Smooth muscle cell (in vitro differentiated cells): ENCODE data around the gene PKD1L1. TPM values are rescaled to one million over a fixed set of nuclear protein-coding genes. Genes with fewer than 3 reads are reported as not detected.

Experiments used
- DNase-seq: peaks from one replicate; lab custom pipeline; 2025; ENCODE audit not compliant: unreplicated experiment; lab: John Stamatoyannopoulos, UW
- H2AFZ ChIP-seq: fragments of 200-600 bp; sonication (generic); 2 replicates; pipeline ENCODE4 v1.6.0; 2016; ENCODE audit warnings: antibody characterized with exemption, low read depth, mild to moderate bottlenecking
- H3F3A ChIP-seq: fragments of 200-600 bp; sonication (generic); 2 replicates; pipeline ENCODE4 v1.6.0; 2017; ENCODE audit warnings: antibody characterized with exemption, low read depth
- H3K27ac ChIP-seq: fragments of 200-600 bp; sonication (generic); 2 replicates; pipeline ENCODE4 v1.5.1; 2016; ENCODE audit warnings: low read depth, mild to moderate bottlenecking
- H3K27me3 ChIP-seq: fragments of 200-600 bp; sonication (generic); 2 replicates; pipeline ENCODE4 v1.6.1; 2016; ENCODE audit warnings: low read depth, mild to moderate bottlenecking
- H3K36me3 ChIP-seq: fragments of 200-600 bp; sonication (generic); 2 replicates; pipeline ENCODE4 v1.5.1; 2016; ENCODE audit warnings: low read depth
- H3K4me1 ChIP-seq: fragments of 200-600 bp; sonication (generic); 2 replicates; pipeline ENCODE4 v1.5.1; 2016; ENCODE audit warnings: low read depth
- H3K4me2 ChIP-seq: fragments of 200-600 bp; sonication (generic); 2 replicates; pipeline ENCODE4 v1.6.0; 2016; ENCODE audit warnings: mild to moderate bottlenecking
- H3K4me3 ChIP-seq: fragments of 200-600 bp; sonication (generic); 2 replicates; pipeline ENCODE4 v1.5.1; 2016; ENCODE audit warnings: mild to moderate bottlenecking
- H3K79me2 ChIP-seq: fragments of 200-600 bp; sonication (generic); 2 replicates; pipeline ENCODE4 v1.6.0; 2016; ENCODE audit warnings: low read depth, mild to moderate bottlenecking
- H3K9ac ChIP-seq: fragments of 200-600 bp; sonication (generic); 2 replicates; pipeline ENCODE4 v1.6.0; 2016; ENCODE audit warnings: low read depth
- H3K9me3 ChIP-seq: fragments of 200-600 bp; sonication (generic); replicated peaks from 2 replicates; pipeline ENCODE4 v1.5.1; 2016; ENCODE audit warnings: low read depth
- H4K20me1 ChIP-seq: fragments of 200-600 bp; sonication (generic); 2 replicates; pipeline ENCODE4 v1.6.0; 2016; ENCODE audit warnings: low read depth
- WGBS: methylation state at CpG from one replicate; pipeline ENCODE4 v1.1.7; 2016; ENCODE audit warnings: low lambda C conversion rate; 5-methylcytosine and 5-hydroxymethylcytosine counted together
- polyA plus RNA-seq: library from polyadenylated mRNA; unstranded; fragments of >200 nt; fragmentation: Nextera tagmentation; extraction: Ambion mirVana; gene quantifications from 2 replicates; pipeline ENCODE4 v1.2.1, GENCODE V29; 2016
- total RNA-seq: library from RNA; depleted of rRNA; stranded (reverse); fragments of >200 nt; gene quantifications from 2 replicates; pipeline ENCODE4 v1.2.3, GENCODE V29; 2014
- TF ChIP-seq, protein P1 (sequence below): fragments of 200-600 bp; sonication (generic); IDR thresholded peaks from 2 replicates; pipeline ENCODE4 v1.5.1; 2017; ENCODE audit warnings: borderline replicate concordance, mild to moderate bottlenecking, antibody characterized with exemption; ENCODE audit not compliant: insufficient read depth, poor library complexity, severe bottlenecking

Gene PKD1L1
- total and polyA plus RNA-seq, 2 experiments from 2014 or later, result 0.04 to 0.06 TPM

- TF ChIP-seq, protein P1, sequence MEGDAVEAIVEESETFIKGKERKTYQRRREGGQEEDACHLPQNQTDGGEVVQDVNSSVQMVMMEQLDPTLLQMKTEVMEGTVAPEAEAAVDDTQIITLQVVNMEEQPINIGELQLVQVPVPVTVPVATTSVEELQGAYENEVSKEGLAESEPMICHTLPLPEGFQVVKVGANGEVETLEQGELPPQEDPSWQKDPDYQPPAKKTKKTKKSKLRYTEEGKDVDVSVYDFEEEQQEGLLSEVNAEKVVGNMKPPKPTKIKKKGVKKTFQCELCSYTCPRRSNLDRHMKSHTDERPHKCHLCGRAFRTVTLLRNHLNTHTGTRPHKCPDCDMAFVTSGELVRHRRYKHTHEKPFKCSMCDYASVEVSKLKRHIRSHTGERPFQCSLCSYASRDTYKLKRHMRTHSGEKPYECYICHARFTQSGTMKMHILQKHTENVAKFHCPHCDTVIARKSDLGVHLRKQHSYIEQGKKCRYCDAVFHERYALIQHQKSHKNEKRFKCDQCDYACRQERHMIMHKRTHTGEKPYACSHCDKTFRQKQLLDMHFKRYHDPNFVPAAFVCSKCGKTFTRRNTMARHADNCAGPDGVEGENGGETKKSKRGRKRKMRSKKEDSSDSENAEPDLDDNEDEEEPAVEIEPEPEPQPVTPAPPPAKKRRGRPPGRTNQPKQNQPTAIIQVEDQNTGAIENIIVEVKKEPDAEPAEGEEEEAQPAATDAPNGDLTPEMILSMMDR, result no peak
- WGBS, result 78% methylated on average over 5 of the region's 5 CpGs
- H3K4me1 ChIP-seq, result no peaks in the 10 kb centered on the region
- no peaks in the 10 kb centered on the region for H3K79me2 ChIP-seq
- H3K4me3 ChIP-seq, result no peak overlapping the region
- H3K36me3 ChIP-seq, result no peaks in the 10 kb centered on the region
- no peaks in the 10 kb centered on the region for H4K20me1 ChIP-seq
- no peak for DNase-seq
- peaks cover 8% of the 10 kb centered on the region for H3K27me3 ChIP-seq
- no peak overlapping the region for H3K9ac ChIP-seq
- H2AFZ ChIP-seq, result no peak overlapping the region
- H3K9me3 ChIP-seq, result no peaks in the 10 kb centered on the region
- H3K27ac ChIP-seq, result no peak overlapping the region
- no peak overlapping the region for H3K4me2 ChIP-seq
- no peaks in the 10 kb centered on the region for H3F3A ChIP-seq
Measured at GRCh38 chr7:47847207-47847606, 101.1 kb downstream of the PKD1L1 start.

- H3F3A ChIP-seq, result no peaks in the 10 kb centered on the region
- no peaks in the 10 kb centered on the region for H3K9me3 ChIP-seq
- no peak overlapping the region for H3K4me3 ChIP-seq
- H3K9ac ChIP-seq, result no peak overlapping the region
- no peak overlapping the region for H2AFZ ChIP-seq
- H3K27me3 ChIP-seq, result peaks cover 11% of the 10 kb centered on the region
- 77% methylated on average over 7 of the region's 7 CpGs for WGBS
- H3K36me3 ChIP-seq, result no peaks in the 10 kb centered on the region
- H3K4me1 ChIP-seq, result no peaks in the 10 kb centered on the region
- H3K79me2 ChIP-seq, result no peaks in the 10 kb centered on the region
- TF ChIP-seq, protein P1, result no peak
- no peak for DNase-seq
- H3K4me2 ChIP-seq, result no peak overlapping the region
- no peak overlapping the region for H3K27ac ChIP-seq
- no peaks in the 10 kb centered on the region for H4K20me1 ChIP-seq
Measured at GRCh38 chr7:47846138-47846836, 102.0 kb downstream of the PKD1L1 start.

DNA sequence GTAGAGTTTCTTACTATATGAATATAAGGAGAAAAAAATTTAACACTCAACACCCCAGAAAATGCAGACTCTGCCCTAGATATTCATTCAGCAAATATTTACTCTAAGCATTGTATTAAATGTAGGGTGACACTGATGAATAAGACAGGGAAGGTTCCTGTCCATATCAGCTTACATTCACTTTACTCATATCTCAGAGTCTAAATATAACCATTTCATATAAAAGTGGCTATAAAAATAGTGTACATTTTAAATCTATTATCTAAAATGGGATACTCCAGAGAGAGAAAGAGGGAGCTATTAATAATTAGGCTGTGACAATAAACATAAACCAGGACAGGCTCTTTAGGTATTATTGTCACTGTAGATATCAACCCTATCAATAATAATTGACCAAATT lies 104.0 kb downstream of the PKD1L1 start:
- Histone ChIP-seq H3F3A (no peaks in the 10 kb centered on the region), H3K27ac (no peak overlapping the region), H3K4me3 (no peak overlapping the region), H3K9ac (no peak overlapping the region), H4K20me1 (no peaks in the 10 kb centered on the region), H3K4me1 (no peaks in the 10 kb centered on the region), H3K79me2 (no peaks in the 10 kb centered on the region), H3K27me3 (peaks cover 15% of the 10 kb centered on the region), H3K9me3 (no peaks in the 10 kb centered on the region), H3K4me2 (no peak overlapping the region), H3K36me3 (no peaks in the 10 kb centered on the region), H2AFZ (no peak overlapping the region)
- no peak for DNase-seq
- TF ChIP-seq, protein P1, result no peak

GRCh38 chr7:47843291-47843690 lies 105.0 kb downstream of the PKD1L1 start:
- Histone ChIP-seq H3K27me3 (peaks cover 15% of the 10 kb centered on the region), H3K4me2 (no peak overlapping the region), H3K9ac (no peak overlapping the region), H2AFZ (no peak overlapping the region), H4K20me1 (no peaks in the 10 kb centered on the region), H3K4me3 (no peak overlapping the region), H3K79me2 (no peaks in the 10 kb centered on the region), H3K36me3 (no peaks in the 10 kb centered on the region), H3K4me1 (no peaks in the 10 kb centered on the region), H3F3A (no peaks in the 10 kb centered on the region), H3K9me3 (no peaks in the 10 kb centered on the region), H3K27ac (no peak overlapping the region)
- WGBS, result 90% methylated on average over 2 of the region's 2 CpGs
- no peak for DNase-seq
- TF ChIP-seq, protein P1, result no peak
